ENCODE data around the gene CAMK2D. TPM values are rescaled to one million over a fixed set of nuclear protein-coding genes. Genes with fewer than 3 reads are reported as not detected.

Gene CAMK2D
- total RNA-seq, 1 experiment from 2014 or later: 22.1 TPM

GRCh38 chr4:113528395-113528794 is 233.1 kb downstream of the CAMK2D start:
- no TSS peak for BruUV-seq (replicated peaks)
- H3K27me3 Mint-ChIP-seq (ENCODE audit: unreplicated experiment): no peaks in the 10 kb centered on the region
- H3K4me3 Mint-ChIP-seq (ENCODE audit: low read depth, unreplicated experiment): no peak overlapping the region
- H3K9me3 Mint-ChIP-seq (ENCODE audit: low read depth, unreplicated experiment): no peaks in the 10 kb centered on the region
- intact Hi-C loops (cut with micrococcal nuclease; ENCODE audit: unreplicated experiment): no loop called here
- no peaks in the 10 kb centered on the region for H3K36me3 Mint-ChIP-seq (ENCODE audit: insufficient read depth, unreplicated experiment)
- H3K27ac Mint-ChIP-seq (ENCODE audit: unreplicated experiment): no peak overlapping the region
- CTCF ChIA-PET: no interaction called here
- no peak for TF ChIP-seq CTCF (IDR thresholded peaks at IDR 0.05; ENCODE audit: unreplicated experiment)
- DNase-seq: no peak
- no peaks in the 10 kb centered on the region for H3K4me1 Mint-ChIP-seq (ENCODE audit: low read depth, unreplicated experiment)

- Mint-ChIP-seq H3K27ac (ENCODE audit: unreplicated experiment) (no peak overlapping the region), H3K4me3 (ENCODE audit: low read depth, unreplicated experiment) (no peak overlapping the region), H3K9me3 (ENCODE audit: low read depth, unreplicated experiment) (no peaks in the 10 kb centered on the region), H3K36me3 (ENCODE audit: insufficient read depth, unreplicated experiment) (no peaks in the 10 kb centered on the region), H3K4me1 (ENCODE audit: low read depth, unreplicated experiment) (peaks cover 6% of the 10 kb centered on the region), H3K27me3 (ENCODE audit: unreplicated experiment) (no peaks in the 10 kb centered on the region)
- intact Hi-C loops (cut with micrococcal nuclease; ENCODE audit: unreplicated experiment): no loop called here
- DNase-seq: no peak
- no peak for TF ChIP-seq CTCF (IDR thresholded peaks at IDR 0.05; ENCODE audit: unreplicated experiment)
- CTCF ChIA-PET: no interaction called here
- no TSS peak for BruUV-seq (replicated peaks)
Observed at GRCh38 chr4:113525521-113525920, 236.0 kb downstream of the CAMK2D start.

GRCh38 chr4:113524505-113525186 is 236.9 kb downstream of the CAMK2D start:
- H3K4me3 Mint-ChIP-seq (ENCODE audit: low read depth, unreplicated experiment): no peak overlapping the region
- H3K27ac Mint-ChIP-seq (ENCODE audit: unreplicated experiment): no peak overlapping the region
- no peaks in the 10 kb centered on the region for H3K27me3 Mint-ChIP-seq (ENCODE audit: unreplicated experiment)
- no peaks in the 10 kb centered on the region for H3K36me3 Mint-ChIP-seq (ENCODE audit: insufficient read depth, unreplicated experiment)
- CTCF ChIA-PET: no interaction called here
- H3K9me3 Mint-ChIP-seq (ENCODE audit: low read depth, unreplicated experiment): no peaks in the 10 kb centered on the region
- no peak for DNase-seq
- peaks cover 6% of the 10 kb centered on the region for H3K4me1 Mint-ChIP-seq (ENCODE audit: low read depth, unreplicated experiment)
- intact Hi-C loops (cut with micrococcal nuclease; ENCODE audit: unreplicated experiment): no loop called here
- TF ChIP-seq CTCF (IDR thresholded peaks at IDR 0.05; ENCODE audit: unreplicated experiment): no peak
- no TSS peak for BruUV-seq (replicated peaks)

GRCh38 chr4:113524096-113524495 is 237.4 kb downstream of the CAMK2D start:
- CTCF ChIA-PET: no interaction called here

More at GRCh38 chr4:113524096-113524495, 237.4 kb downstream of the CAMK2D start:
- Mint-ChIP-seq H3K27me3 (ENCODE audit: unreplicated experiment) (no peaks in the 10 kb centered on the region), H3K9me3 (ENCODE audit: low read depth, unreplicated experiment) (no peaks in the 10 kb centered on the region), H3K4me1 (ENCODE audit: low read depth, unreplicated experiment) (peaks cover 6% of the 10 kb centered on the region), H3K27ac (ENCODE audit: unreplicated experiment) (no peak overlapping the region), H3K36me3 (ENCODE audit: insufficient read depth, unreplicated experiment) (no peaks in the 10 kb centered on the region), H3K4me3 (ENCODE audit: low read depth, unreplicated experiment) (no peak overlapping the region)
- DNase-seq: no peak
- TF ChIP-seq CTCF (IDR thresholded peaks at IDR 0.05; ENCODE audit: unreplicated experiment): no peak
- BruUV-seq (replicated peaks): no TSS peak
- intact Hi-C loops (cut with micrococcal nuclease; ENCODE audit: unreplicated experiment): no loop called here

All from Calu3 (cell line).